GM23248 (cell line): Measurements from ENCODE around the gene OLR1.

Experiments used
- EZH2 ChIP-seq: fragments of 200-600 bp; sonication (generic); IDR thresholded peaks from 2 replicates; pipeline ENCODE4 v1.6.1; 2018; ENCODE audit warnings: antibody characterized with exemption, mild to moderate bottlenecking; ENCODE audit not compliant: insufficient read depth, poor library complexity, severe bottlenecking
- EZH2phosphoT487 ChIP-seq: fragments of 200-600 bp; sonication (generic); IDR thresholded peaks from 2 replicates; pipeline ENCODE4 v1.6.1; 2018; ENCODE audit warnings: antibody characterized with exemption, moderate library complexity, mild to moderate bottlenecking, low read depth; ENCODE audit not compliant: insufficient read depth

GRCh38 chr12:10113075-10113474 lies 58.9 kb downstream of the OLR1 start:
- TF ChIP-seq EZH2 (no peak), EZH2phosphoT487 (no peak)
